IMR-90 (cell line): ENCODE measurements around the gene UBAC1. TPM values are rescaled to one million over a fixed set of nuclear protein-coding genes. Genes with fewer than 3 reads are reported as not detected.
"Not testable (repeated sequence)": the region's sequence is repeated elsewhere in the genome, so short reads cannot be mapped to it uniquely, and the experiment has no call there.

Experiments used
- ATAC-seq: fragments of 200-7000 bp; cut with Tn5 transposase; 2 replicates; pipeline ENCODE4 v1.9.1; 2020; ENCODE audit warnings: low read depth, mild to moderate bottlenecking, moderate library complexity
- BruUV-seq: library from RNA; stranded (reverse); fragments of 400-500 nt; replicated peaks from 2 replicates; lab custom pipeline; 2021; lab: Mats Ljungman, UMichigan
- CTCF ChIA-PET: fragments of 300-600 bp; formaldehyde crosslinking; extraction: SDS; loops from one replicate; lab custom pipeline; 2021; ENCODE audit warnings: antibody characterized with exemption; lab: Yijun Ruan, JAX
- POLR2A ChIA-PET: fragments of 300-600 bp; sonication (Branson Sonifier 250); formaldehyde crosslinking; loops from one replicate; lab custom pipeline; 2022; ENCODE audit warnings: antibody characterized with exemption; ENCODE audit not compliant: unreplicated experiment; lab: Charles Lee
- DNase-seq: peaks from one replicate; pipeline ENCODE4 v3.0.0; 2013
- H2AFZ ChIP-seq: replicated peaks from 2 replicates; pipeline ENCODE3; 2013; ENCODE audit warnings: low read length, mild to moderate bottlenecking; ENCODE audit not compliant: poor library complexity
- H2AK5ac ChIP-seq: 2 replicates; pipeline ENCODE4 v1.6.1; 2013; ENCODE audit warnings: low read depth, low read length, inconsistent platforms
- H2AK9ac ChIP-seq: replicated peaks from 2 replicates; pipeline ENCODE3; 2013; ENCODE audit warnings: mild to moderate bottlenecking, low read depth, low read length, moderate library complexity; ENCODE audit not compliant: poor library complexity
- H2BK120ac ChIP-seq: 2 replicates; pipeline ENCODE4 v1.6.1; 2013; ENCODE audit warnings: low read depth, low read length, inconsistent platforms
- H2BK15ac ChIP-seq: 3 replicates; pipeline ENCODE4 v1.6.1; 2013; ENCODE audit warnings: low read depth, low read length, inconsistent platforms
- H2BK20ac ChIP-seq: 2 replicates; pipeline ENCODE4 v1.6.1; 2013; ENCODE audit warnings: low read depth, mild to moderate bottlenecking, inconsistent platforms, low read length, moderate library complexity
- H2BK5ac ChIP-seq: 2 replicates; pipeline ENCODE4 v1.6.1; 2013; ENCODE audit warnings: mild to moderate bottlenecking, low read depth, low read length, inconsistent platforms; ENCODE audit not compliant: poor library complexity, severe bottlenecking
- H3K14ac ChIP-seq: replicated peaks from 2 replicates; pipeline ENCODE4 v1.6.1; 2013; ENCODE audit warnings: low read depth, low read length, inconsistent platforms
- H3K18ac ChIP-seq: 2 replicates; pipeline ENCODE4 v1.6.1; 2013; ENCODE audit warnings: low read depth, low read length, control low read depth
- H3K23ac ChIP-seq: 2 replicates; pipeline ENCODE4 v1.6.1; 2013; ENCODE audit warnings: low read depth, low read length, inconsistent platforms
- H3K27ac ChIP-seq: 2 replicates; pipeline ENCODE4 v1.5.1; 2013; ENCODE audit warnings: mild to moderate bottlenecking, control low read depth, low read length; ENCODE audit not compliant: insufficient read depth
- H3K27me3 ChIP-seq: 2 replicates; pipeline ENCODE4 v1.6.1; 2013; ENCODE audit warnings: low read length; ENCODE audit not compliant: control insufficient read depth, insufficient read depth
- H3K36me3 ChIP-seq: 2 replicates; pipeline ENCODE4 v1.6.1; 2013; ENCODE audit warnings: low read length, mixed read lengths; ENCODE audit not compliant: control insufficient read depth, insufficient read depth
- H3K4ac ChIP-seq: 2 replicates; pipeline ENCODE4 v1.6.1; 2013; ENCODE audit warnings: low read depth, low read length, inconsistent platforms
- H3K4me1 ChIP-seq: 2 replicates; pipeline ENCODE4 v1.6.1; 2013; ENCODE audit warnings: low read length, mixed read lengths; ENCODE audit not compliant: control insufficient read depth, insufficient read depth
- H3K4me2 ChIP-seq: 2 replicates; pipeline ENCODE4 v1.6.1; 2013; ENCODE audit warnings: low read depth, mild to moderate bottlenecking, control low read depth, low read length, moderate library complexity
- H3K4me3 ChIP-seq: 2 replicates; pipeline ENCODE4 v1.5.1; 2013; ENCODE audit warnings: low read depth, mild to moderate bottlenecking, control low read depth, low read length, moderate library complexity; ENCODE audit not compliant: insufficient read depth
- H3K56ac ChIP-seq: 2 replicates; pipeline ENCODE4 v1.6.1; 2013; ENCODE audit warnings: low read length, inconsistent platforms; ENCODE audit not compliant: insufficient read depth; ENCODE audit errors: extremely low read depth
- H3K79me1 ChIP-seq, 2 experiments: 2 replicates each; pipeline ENCODE4 v1.6.1; 2013; ENCODE audit warnings: low read length in 2 of 2, inconsistent platforms in 1 of 2, low read depth in 1 of 2
- H3K9ac ChIP-seq: 2 replicates; pipeline ENCODE4 v1.6.1; 2013; ENCODE audit warnings: low read depth, low read length, control low read depth
- H3K9me1 ChIP-seq: 2 replicates; pipeline ENCODE4 v1.6.1; 2013; ENCODE audit warnings: low read length, inconsistent platforms; ENCODE audit not compliant: insufficient read depth
- H3K9me3 ChIP-seq: 2 replicates; pipeline ENCODE4 v1.6.1; 2013; ENCODE audit warnings: low read length; ENCODE audit not compliant: control insufficient read depth, insufficient read depth
- H4K20me1 ChIP-seq: 2 replicates; pipeline ENCODE4 v1.6.1; 2013; ENCODE audit warnings: low read length, inconsistent platforms; ENCODE audit not compliant: insufficient read depth
- H4K5ac ChIP-seq: 2 replicates; pipeline ENCODE4 v1.6.1; 2013; ENCODE audit warnings: mild to moderate bottlenecking, low read depth, low read length, control low read depth
- H4K8ac ChIP-seq, 2 experiments: 2 replicates each; pipeline ENCODE4 v1.6.1; 2013; ENCODE audit warnings: low read depth in 2 of 2, low read length in 2 of 2, control low read depth in 1 of 2, inconsistent platforms in 1 of 2
- H4K91ac ChIP-seq: 2 replicates; pipeline ENCODE4 v1.6.1; 2013; ENCODE audit warnings: low read depth, low read length, inconsistent platforms; ENCODE audit not compliant: insufficient read depth
- WGBS, 2 experiments: methylation state at CpG; one replicate each; pipeline versions ENCODE4 v1.1.5 to v1.1.7; 2013; ENCODE audit warnings: missing lambda C conversion rate in 2 of 2; ENCODE audit not compliant: insufficient read length in 1 of 2; ENCODE audit errors: extremely low coverage in 2 of 2; 5-methylcytosine and 5-hydroxymethylcytosine counted together
- dilution Hi-C: fragments of 300-500 bp; cut with HindIII; formaldehyde crosslinking; loops from one replicate; pipeline ENCODE4 v1.14.3; 2018; ENCODE audit warnings: low sequenced_read_pairs; ENCODE audit not compliant: unreplicated experiment
- in situ Hi-C: fragments of 300-500 bp; cut with MboI; formaldehyde crosslinking; loops from 3 replicates; pipeline ENCODE4 v1.14.3; 2019; ENCODE audit warnings: low sequenced_read_pairs, inconsistent platforms, mixed read lengths
- intact Hi-C: fragments of 100-400 bp; cut with micrococcal nuclease; formaldehyde crosslinking; loops from 2 replicates; pipeline ENCODE4 v1.10.0; 2022
- polyA plus RNA-seq, 3 experiments: library from polyadenylated mRNA; depleted of rRNA; stranded (reverse); fragments of >200 nt; gene quantifications; 2 replicates each; pipeline ENCODE4 v1.2.3, GENCODE V29; 2012; ENCODE audit warnings: low replicate concordance in 1 of 3
- total RNA-seq: library from RNA; depleted of rRNA; stranded (reverse); fragments of >200 nt; gene quantifications from 2 replicates; pipeline ENCODE4 v1.2.3, GENCODE V29; 2012

The UBAC1 gene
- total and polyA plus RNA-seq, 2 of the 4 experiments (the other 2 are of a cell fraction) = 25.3 to 33.9 TPM

DNA sequence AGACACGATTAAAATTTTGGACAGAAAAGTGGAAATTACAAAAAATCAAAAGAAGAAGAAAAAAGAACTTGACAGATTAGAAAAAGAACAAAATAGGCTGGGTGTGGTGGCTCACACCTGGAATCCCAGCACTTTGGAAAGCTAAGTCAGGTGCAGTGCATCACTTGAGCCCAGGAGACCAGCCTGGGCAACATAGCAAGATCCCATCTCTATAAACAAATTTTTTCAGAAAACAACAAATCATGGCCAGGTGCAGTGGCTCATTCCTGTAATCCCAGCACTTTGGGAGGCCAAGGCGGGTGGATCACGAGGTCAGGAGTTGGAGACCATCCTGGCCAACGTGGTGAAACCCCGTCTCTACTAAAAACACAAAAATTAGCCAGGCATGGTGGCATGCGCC is 68.8 kb downstream of the UBAC1 start:
- H2AK5ac ChIP-seq, H2BK5ac ChIP-seq, BruUV-seq, H2BK20ac ChIP-seq, POLR2A ChIA-PET, H3K4me2 ChIP-seq, H3K4me3 ChIP-seq, H3K27ac ChIP-seq, H4K91ac ChIP-seq, H2AK9ac ChIP-seq, H3K27me3 ChIP-seq, H3K18ac ChIP-seq, DNase-seq, dilution Hi-C loops, H4K5ac ChIP-seq, in situ Hi-C loops, H4K8ac ChIP-seq, H2BK15ac ChIP-seq, H3K4me1 ChIP-seq, H3K56ac ChIP-seq, H3K36me3 ChIP-seq, H2AFZ ChIP-seq, H3K9ac ChIP-seq, H3K14ac ChIP-seq, H3K4ac ChIP-seq, H3K9me3 ChIP-seq, H2BK120ac ChIP-seq, ATAC-seq, CTCF ChIA-PET, intact Hi-C loops, H3K23ac ChIP-seq: not testable (repeated sequence)
- Histone ChIP-seq H3K9me1 (peaks cover 19% of the 10 kb centered on the region; the same call in 1 of the 2 replicates), H3K79me1 (peaks cover 33 to 79% of the 10 kb centered on the region in 2 experiments), H4K20me1 (peaks cover 90% of the 10 kb centered on the region)
- WGBS, 2 experiments = 100% methylated on average over 4 of the region's 6 CpGs; no CpG with 5 or more reads in 1 of the 2 experiments
